Left ventricle myocardium superior (tissue), 1 donor: ENCODE data around the gene PTGR3. TPM values are rescaled to one million over a fixed set of nuclear protein-coding genes. Genes with fewer than 3 reads are reported as not detected.
"Not testable (repeated sequence)": the region's sequence is repeated elsewhere in the genome, so short reads cannot be mapped to it uniquely, and the experiment has no call there.

Experiments
- ATAC-seq: fragments of 200-7000 bp; cut with Tn5 transposase; one replicate; pipeline ENCODE4 v1.9.1; 2020; ENCODE audit warnings: mild to moderate bottlenecking, moderate library complexity
- DNase-seq: peaks from one replicate; pipeline ENCODE4 v3.0.0-alpha.2; 2020
- intact Hi-C: fragments of 100-400 bp; cut with micrococcal nuclease; formaldehyde crosslinking; loops from one replicate; pipeline ENCODE4 v1.11.0; 2022
- total RNA-seq: library from RNA; stranded (reverse); fragmentation: NEBNext Ultra II Directional; extraction: Animal tissue kit (Norgen Biotek cat#: 25700); gene quantifications from one replicate; pipeline ENCODE4 v1.2.1, GENCODE V29; 2021
- donor health status: DM: no; HTN: yes; CAD: no; lungs with severe emphysema.

Gene PTGR3
- total RNA-seq, 1 donor from 2014 or later: 69.6 TPM

DNA sequence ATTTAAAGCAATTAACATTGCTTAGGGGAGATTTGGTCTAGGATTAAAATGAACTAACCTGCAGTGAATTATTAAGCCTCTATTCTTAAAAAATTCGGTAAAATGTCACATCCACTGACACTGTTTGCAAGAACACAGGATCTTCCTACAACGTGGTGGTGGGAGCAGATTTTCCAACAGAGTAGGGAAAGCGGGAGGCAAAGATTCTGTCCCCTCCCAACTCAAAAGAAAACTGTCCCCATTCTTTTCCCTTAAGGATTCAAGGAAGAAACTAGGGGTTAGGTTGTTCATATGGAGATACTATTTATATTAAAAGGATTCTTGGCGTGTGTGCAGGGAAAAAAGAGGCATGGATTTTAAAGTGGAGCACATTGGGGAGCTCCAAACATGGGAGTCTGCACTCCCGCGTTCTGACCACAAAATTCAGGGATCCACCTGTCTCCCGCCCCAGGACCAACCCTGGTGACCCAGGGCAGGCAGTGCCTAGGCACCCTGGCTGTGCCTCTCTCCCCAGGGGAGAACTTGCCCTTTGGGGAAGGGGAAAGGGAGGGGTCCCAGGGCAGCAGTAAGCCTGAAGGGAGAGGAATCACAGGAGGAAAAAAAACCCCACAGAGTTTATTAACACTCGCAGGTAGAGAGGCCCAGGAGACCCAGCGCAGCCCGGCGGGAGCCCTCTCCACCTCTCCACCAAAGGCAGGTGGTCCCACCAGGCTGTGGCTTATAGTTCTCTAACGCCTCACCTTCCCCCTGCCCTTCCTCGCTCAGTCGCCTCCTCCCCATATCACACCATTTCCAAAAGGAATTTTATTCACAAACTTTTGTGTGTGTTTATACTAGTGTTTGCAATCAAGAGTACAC is 2.3 kb downstream of the PTGR3 start:
- ATAC-seq: no peak
- intact Hi-C loops: no loop called here

DNA sequence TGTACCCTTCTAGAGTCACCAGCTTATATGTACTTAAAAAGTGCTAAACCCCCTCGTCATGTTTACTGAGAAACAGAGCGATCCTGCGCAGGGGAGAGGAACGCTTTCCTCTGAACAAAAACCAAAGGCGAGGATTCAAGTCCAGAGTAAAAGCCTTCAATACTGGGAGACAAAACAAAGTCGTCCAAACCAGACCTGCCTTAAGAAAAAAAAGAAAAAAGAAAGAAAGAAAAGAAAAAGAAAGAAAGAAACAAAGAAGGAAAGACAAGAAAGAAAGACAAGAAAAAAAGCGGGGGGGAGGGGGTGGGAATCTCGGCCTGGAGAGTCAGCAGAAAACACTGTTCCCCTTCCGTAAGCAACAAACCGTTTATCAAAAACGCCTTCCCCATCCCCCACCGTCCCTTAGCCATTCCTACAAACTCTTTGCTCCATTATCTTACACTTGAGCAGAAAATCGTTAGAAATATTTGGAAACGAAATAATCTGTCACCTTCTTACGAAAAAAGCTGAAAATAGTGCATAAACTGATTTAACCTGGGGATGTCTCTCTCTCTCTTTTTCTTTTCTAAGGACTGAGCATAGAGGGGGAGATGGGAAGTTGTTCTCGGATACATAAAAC is 3.3 kb downstream of the PTGR3 start:
- ATAC-seq (no peak), DNase-seq (no peak)
- intact Hi-C loops: no loop called here

More for the DNA sequence above, 2.3 kb downstream of the PTGR3 start:
- no peak for DNase-seq

DNA sequence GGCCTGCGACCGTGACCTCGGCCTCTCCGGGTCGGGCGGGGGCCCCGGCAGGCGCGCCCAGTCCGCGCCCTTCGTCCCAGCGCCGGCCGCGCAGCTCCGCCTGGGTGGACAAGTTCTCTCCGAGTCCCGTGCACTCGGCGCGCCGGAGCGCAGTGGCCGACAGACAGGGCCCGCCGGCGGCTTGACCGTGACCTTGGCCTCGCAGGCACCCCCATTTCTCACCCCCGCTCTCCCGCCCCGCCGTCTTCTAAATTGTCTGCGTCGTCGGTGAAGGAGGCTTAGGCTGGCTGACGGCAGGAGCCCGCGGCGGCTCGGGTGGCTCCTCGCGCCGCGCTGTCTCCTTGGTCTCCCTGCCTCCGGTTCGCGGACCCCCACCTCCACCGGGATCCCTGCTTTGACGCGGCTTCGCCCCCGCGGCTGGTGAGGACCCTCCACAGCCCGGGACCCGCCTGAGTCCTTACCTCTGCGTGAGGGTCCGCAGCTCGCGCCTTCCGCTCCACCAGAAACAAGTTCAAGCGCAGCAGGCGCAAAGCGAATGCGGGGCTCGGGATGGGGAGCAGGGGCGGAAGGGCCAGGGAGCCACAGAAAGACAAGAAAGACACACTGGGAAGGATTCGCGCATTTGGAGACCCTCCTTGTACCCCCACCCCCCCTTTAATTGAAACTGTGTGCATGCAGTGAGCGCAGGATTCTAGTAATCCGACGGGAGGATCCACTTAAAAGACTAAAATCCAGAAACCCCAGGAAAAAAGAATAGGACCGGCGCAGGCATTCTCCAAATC is 4.0 kb downstream of the PTGR3 start:
- peak; percentile 73 for DNase-seq
- intact Hi-C loops: no loop called here
- ATAC-seq: peak; percentile 25

DNA sequence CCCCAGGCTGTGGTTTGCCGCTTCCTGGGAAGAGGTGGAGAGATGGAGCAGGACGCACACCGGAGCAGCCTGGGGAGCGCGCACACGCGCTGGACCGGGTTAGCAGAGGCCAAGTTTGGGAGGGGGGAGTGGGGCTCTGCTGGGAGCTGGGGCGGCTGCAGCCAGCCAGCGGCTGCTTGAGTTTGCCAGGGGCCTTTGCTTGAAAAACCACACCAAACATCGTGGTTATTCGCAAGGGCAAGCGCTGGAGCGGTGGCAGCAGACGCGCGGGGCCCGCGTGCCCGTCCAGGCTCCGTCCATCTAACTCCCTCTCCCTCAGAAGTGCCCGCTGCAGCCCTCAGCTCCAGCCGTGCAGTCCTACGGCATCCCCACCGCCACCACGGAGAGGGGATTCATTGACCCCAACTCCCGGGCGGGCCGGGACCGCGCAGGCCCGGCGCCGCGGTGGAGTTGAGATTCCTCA is 4.6 kb downstream of the PTGR3 start:
- intact Hi-C loops: no loop called here
- DNase-seq (peak; percentile 57), ATAC-seq (peak; percentile 26)

DNA sequence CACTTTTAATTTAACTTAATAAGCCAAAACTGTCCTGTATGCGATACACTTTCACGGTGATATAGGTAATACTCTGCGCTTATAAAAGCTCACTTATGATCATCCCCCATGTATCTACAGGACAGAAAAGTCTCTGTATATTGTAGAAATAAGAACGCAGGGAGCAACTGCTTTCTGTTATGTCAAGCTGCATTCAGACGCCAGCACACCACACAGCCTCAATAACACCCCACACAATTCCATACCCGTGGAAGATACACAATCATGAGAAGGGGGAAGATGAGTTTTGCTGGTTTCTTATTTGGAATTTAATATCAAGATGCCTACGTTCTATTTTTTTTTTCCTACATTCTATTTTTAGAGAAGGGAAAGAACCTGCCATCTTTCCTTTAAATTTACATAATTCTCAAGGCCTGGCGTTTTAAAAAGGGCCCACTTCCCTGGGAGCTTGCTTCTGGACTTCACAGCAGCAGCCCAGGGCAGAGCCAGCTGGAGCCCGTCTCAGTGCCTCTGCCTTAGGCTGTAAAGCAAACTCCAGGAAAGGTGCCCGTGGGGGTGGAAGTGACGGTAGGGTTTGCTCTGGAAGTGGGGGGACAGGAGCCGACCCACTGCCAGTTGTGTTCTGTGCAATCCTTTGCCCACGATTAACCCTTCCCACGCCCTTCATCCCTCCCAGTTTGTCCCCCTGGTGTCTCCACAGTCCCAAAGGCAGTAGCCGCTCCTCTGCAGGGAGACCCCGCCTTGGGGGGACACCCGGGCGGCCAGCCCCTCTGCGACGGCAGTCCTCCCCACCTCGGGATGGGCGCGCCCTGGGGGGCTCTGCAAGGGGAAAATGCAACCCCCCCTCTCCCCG is 5.3 kb downstream of the PTGR3 start:
- peak; percentile 49 for DNase-seq
- intact Hi-C loops: no loop called here
- ATAC-seq: peak; percentile 29

DNA sequence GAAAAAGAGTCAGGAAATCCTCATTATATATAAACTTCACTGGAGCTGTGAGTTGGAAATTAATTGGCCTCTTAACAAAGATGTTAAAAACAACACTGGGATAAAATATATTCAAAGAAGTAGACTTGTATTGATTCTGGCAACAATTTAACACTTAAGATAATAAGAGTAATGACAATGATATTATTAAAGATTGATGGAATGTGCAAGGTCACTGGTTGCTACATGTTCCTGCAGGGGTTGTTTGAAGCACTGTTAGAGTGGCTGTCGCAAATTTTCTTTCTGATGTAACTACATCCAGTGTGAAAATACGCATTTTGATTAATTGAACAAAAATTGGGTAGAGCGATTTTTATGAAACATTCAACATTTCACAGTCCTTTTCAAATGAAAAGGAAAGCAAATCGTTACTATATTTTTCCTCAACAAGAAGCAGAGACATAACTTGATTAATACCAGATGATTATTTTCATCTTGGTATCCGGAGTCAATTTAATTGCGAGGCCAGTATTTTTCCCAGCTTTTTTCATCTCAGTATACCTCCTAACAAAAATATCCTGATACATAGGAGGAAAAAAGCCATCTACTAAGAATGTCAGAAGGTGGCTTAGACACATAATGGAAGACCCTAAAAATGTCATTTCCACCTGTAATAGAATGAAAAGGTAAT is 6.1 kb downstream of the PTGR3 start:
- no peak for DNase-seq
- ATAC-seq: no peak
- intact Hi-C loops: no loop called here

DNA sequence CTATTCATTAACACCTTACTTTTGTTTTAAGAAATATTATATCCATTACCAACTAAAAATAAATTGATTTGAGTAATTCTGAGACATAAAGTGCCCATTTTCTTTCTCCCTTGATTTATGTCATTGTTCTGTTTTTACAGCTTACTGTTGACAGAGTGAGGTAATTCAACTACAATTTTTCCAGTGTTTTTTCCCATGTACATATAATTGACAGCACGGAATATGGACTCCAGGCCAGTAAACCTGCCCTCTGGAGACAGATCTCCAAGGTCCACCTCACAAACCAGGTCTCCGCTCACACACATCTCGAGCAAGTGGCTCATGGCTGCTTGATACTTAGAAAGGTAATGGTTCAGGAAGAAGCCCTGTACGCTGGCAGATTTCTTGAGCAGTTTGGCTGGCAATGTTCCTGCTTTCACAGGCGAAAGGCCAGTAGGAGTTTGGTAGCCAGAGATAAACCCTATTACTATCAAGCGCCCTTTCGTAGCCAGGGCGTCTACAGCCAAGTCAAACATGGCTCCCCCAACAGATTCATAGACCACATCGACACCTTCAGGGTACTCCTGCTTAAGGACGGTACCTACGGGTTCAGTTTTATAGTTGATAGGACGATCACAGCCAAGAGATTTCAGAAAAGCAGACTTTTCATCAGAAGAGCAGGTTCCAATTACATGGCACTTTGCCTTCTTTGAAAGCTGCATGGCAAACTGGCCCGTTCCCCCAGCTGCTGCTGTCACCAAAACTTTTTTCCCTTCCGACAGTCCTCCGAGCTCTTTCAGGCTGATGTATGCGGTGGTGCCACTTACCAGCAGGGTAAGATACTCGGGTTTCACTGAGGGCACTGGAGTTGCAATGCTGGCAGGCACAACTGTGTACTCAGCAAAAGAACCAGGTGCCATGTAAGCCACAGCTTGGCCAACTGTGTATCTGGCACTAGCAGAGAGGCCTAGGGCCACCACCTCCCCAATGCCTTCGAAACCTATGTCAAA is 7.4 kb downstream of the PTGR3 start:
- ATAC-seq (no peak), DNase-seq (no peak)
- intact Hi-C loops: no loop called here

DNA sequence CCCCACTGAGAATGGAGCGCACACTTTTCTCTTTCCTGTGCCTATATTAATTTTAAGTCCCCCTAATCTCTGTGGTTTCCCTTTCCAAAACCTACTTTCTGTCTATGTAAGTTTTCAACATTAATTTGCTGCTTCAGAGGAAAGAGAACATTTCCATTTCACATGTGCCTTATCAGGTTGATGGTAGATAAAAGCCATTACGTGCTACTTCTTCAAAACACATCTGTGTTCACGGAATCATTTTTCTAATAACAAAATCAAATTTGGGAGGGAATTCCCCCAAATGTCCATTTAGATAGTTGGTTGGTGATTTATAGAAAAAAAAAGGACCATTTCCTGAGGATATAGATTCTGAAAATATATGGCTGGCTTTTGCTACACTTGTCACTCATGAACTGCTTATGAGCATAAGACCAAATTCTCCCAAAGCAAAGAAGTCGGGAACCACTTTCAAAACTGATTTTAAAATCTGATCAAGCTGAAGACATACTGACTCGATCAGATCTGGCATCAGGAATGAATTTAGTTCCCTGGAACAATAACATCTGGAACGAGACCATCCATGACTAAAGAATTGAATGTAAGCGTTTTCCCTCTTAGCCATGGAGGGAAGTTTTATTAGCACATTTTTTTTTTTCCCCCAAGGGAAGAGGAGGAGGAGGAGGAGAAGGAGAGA is 8.2 kb downstream of the PTGR3 start:
- intact Hi-C loops: no loop called here
- no peak for DNase-seq
- no peak for ATAC-seq

DNA sequence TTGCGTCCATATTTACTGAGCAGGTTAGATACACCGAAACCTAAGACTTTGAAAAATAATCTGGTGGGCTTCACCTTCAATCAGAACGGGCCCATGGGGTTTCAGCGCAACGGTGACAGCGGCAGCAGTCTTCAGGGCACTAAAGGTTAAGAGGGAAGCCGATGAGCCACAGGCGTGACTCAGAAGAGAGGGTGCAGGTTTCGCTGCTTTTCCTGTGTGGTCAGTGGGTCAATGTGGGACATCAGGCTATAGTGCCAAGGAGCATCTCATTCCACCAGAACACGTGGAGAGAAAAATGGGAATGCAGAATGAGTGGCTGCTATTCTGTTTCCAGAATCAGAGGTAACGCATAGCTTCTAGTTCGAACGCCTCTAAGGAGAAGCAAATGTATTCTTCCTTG is 8.9 kb downstream of the PTGR3 start:
- DNase-seq: no peak
- ATAC-seq: no peak
- intact Hi-C loops: no loop called here

DNA sequence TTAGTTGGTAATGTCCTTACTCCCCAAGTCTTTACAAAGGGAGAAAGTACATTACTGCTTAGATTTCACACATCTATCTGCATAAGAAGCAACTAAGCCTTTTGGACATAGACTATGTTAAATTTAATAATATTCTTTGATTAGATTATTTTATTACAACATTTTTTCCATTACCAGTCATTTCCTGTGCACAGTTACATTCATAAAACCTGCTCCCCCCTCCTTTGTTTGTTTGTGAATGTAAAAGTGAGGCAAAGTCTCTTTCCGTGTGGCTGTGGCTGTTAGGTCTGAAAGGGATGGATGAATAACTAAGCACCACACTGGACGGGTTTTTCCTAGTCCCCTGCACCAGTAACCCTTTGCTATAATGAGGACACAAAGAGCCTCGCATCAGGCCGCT is 9.6 kb downstream of the PTGR3 start:
- intact Hi-C loops: no loop called here
- DNase-seq (no peak), ATAC-seq (no peak)

DNA sequence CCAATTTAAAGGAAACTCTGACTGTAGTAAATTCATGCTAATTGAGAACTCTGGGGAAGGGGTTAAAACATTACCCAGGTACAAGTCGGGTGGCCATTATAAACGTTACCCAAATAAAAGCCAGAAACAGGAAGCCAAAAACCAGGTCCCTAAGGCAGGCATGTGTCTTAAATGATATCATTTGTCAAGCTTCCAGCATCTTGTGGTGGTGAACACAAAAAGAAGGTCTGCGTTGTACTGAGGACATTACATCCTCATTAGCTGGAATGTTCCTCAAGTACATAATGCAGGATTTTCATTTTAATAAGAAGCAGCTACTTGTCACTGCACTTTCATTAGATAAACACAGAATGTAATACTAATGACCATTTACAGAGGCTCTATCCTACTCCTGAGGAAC is 10.9 kb downstream of the PTGR3 start:
- DNase-seq (no peak), ATAC-seq (peak; percentile 20)
- intact Hi-C loops: no loop called here

DNA sequence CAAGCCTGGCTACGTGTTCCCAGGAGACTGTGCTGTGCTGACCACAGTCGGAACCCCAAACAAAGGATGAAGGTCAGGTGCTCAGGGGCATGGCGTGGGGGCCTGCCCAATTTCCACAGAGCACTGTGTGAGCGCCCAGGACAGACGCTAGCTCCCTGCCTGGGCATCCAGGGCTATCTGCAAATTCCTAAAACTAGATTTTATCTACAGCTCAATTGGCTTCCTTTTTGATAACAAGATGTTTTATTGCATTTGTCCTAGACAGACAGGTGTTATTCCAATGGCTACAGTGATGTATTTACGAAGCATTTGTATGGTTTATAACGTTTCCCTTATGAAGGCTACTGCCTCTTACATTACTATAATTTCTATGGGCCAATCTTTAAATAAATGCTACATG is 16.0 kb downstream of the PTGR3 start:
- ATAC-seq (no peak), DNase-seq (no peak)
- intact Hi-C loops: no loop called here

DNA sequence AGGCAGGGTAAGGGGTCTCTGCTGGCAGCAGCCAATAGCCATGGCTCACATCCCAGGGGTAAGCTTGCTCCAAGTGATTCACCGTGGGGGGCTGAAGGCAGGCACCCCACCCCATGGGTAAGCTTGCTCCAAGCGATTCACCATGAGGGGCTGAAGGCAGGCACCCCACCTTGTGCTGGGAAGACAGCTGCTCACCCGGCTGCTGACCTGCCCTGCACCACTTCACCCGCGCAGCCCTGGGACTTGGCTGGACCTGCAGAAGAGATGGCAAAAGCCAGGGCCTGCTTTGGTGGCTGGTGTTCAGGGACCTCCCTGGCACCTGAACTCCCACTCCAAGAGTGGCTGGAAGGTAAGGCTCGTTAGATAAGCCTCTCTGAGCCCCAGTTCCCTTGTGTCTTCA is 19.2 kb downstream of the PTGR3 start:
- DNase-seq (no peak), ATAC-seq (no peak)
- intact Hi-C loops: no loop called here

DNA sequence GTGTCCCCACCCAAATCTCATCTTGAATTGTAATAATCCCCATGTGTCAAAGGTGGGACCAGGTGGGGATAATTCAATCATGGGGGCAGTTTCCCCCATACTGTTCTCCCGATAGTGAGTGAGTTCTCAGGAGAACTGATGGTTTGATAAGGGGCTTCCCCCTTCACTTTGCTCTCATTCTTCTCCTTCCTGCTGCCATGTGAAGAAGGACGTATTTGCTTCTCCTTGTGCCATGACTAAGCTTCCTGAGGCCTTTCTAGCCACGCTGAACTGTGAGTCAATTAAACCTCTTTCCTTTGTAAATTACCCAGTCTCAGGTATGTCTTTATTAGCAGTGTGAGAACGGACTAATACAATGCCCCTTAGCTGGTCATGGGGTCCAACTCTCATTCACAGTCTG is 21.2 kb downstream of the PTGR3 start:
- DNase-seq, ATAC-seq, intact Hi-C loops: not testable (repeated sequence)

DNA sequence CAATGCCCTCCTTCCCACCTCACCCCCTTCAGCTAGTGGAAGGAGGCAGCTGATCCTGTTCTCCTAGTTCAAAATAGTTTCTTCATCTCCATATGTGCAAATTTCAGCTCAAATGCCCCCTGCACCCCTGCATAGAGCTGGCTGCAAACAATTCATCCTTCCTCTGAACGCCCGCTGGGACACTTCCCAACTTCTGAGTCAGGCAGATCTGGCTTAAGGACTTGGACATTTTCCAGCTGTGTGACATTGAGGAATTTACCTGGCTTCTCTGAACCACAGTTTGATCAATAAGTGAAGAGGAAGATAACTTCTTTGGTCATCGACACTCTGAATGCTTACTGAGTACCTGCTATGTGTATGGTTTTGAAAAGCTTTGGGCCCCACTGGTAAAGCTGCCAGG is 23.5 kb downstream of the PTGR3 start:
- ATAC-seq (no peak), DNase-seq (no peak)
- intact Hi-C loops: no loop called here

DNA sequence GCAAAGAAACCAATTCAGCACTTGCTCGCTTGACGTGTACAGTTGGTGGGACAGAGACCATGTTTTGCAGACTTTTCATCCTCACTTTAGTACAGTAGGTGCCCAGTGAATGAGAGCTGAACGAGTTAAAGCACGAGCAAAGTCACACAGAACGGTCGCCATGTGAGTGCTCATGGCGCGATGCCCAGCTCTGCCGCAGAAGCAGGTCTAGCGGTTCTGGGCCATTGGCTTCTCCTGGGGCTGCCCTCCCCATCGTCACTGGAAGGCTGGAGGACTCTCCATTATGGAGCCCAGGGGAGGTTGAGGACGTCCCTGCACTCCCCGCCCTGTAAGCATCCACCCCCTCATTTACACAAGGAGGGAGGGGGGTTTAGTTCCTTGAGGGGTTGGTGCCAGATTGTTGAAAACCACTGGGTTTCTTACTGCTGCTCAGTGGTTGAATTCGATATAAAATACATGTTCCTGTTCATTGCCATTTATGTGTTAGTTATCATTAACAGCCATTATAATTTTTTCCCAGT is 24.9 kb downstream of the PTGR3 start:
- no peak for DNase-seq

DNA sequence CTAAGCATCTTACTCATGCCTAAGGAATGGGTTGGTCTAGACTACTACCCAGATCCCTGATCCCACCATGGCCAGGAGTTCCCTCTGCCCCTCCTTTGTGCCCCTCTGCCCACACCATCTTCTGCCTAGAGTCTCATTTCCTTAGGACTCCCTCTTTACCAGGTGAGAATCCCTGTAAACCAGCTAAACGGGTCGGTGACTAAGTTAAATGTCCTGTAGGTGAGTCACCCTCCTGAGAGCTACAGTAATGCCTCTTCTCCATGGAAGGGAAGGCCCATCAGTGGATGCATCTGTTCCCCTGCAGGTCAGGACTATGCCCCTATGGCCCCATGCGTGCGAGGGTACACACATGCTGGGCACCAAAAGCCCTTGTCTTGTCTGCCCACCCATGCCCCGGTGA is 25.4 kb downstream of the PTGR3 start:
- DNase-seq (no peak), ATAC-seq (no peak)
- intact Hi-C loops: no loop called here

More for the DNA sequence above, 24.9 kb downstream of the PTGR3 start:
- intact Hi-C loops: no loop called here
- no peak for ATAC-seq
